ENCODE data around the gene LTO1. TPM values are rescaled to one million over a fixed set of nuclear protein-coding genes. Genes with fewer than 3 reads are reported as not detected.

LTO1 gene
- total RNA-seq, 1 donor from 2014 or later = 15.9 TPM

GRCh38 chr11:69716099-69716498 lies 40.9 kb upstream of the LTO1 start:
- H3K4me3 ChIP-seq (ENCODE audit: low read depth, low read length) = no peak overlapping the region
- no peak for DNase-seq (ENCODE audit: low read depth)
- no peak for TF ChIP-seq CTCF (conservative IDR thresholded peaks at IDR 0.05; ENCODE audit: low read depth, low read length)

DNA sequence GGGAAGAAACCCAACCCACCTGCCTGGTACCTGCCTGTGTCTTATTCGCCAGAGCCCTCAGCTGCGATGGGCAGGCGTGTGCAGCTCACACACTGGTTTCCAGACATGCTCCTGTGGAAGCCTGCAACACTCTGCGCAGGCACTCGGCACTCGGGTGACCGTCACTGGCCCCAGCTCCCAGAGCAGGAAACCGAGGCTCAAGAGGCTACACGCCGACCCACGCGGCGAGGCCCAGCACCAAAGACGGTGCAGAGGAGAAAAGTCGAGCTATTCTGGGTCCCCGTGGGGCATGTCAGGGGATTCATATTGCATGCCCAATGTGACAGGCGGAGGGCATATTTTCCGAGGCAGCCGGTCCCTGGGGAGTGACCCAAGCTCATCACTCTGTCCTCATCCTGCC lies 40.3 kb upstream of the LTO1 start:
- no peak overlapping the region for H3K4me3 ChIP-seq (ENCODE audit: low read depth, low read length)
- no peak for TF ChIP-seq CTCF (conservative IDR thresholded peaks at IDR 0.05; ENCODE audit: low read depth, low read length)
- no peak for DNase-seq (ENCODE audit: low read depth)

- no peak for DNase-seq (ENCODE audit: low read depth)
- no peak for TF ChIP-seq CTCF (conservative IDR thresholded peaks at IDR 0.05; ENCODE audit: low read depth, low read length)
- no peak overlapping the region for H3K4me3 ChIP-seq (ENCODE audit: low read depth, low read length)
These were observed 37.0 kb upstream of the LTO1 start for GRCh38 chr11:69711822-69712801.

DNA sequence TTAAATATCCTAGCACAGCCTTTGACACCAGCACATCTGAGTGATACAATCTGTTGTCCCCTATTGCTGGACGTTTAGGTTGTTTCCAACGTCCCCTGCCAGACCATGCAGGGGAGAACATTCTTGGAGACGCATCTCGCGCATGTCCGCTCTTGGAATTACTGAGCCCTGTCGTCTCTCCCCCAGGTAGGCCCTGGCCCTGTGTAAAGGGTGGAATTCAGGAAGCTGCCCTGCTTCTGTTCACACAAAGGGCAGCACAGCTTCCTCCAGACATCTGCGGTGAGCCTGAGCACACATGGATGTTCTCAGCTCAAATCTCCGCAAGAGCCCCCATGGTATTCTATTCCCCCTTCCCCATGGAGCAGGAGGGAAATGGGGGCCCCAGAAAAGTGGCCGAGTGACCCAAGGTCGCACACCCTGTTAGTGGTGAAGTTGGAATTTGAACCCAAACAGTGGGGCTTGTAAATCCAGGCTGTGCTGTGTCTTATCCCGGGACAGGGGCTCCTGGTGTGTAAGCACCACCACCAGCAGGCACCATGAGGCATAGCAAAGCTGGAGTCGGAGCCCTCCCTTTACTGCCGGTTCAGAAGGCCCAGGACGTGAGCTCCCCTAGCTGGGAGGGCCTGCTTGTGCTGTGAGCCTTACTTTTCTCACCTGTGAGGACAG lies 33.7 kb upstream of the LTO1 start:
- H3K4me3 ChIP-seq (ENCODE audit: low read depth, low read length) = no peak overlapping the region
- DNase-seq (ENCODE audit: low read depth) = no peak
- no peak for TF ChIP-seq CTCF (conservative IDR thresholded peaks at IDR 0.05; ENCODE audit: low read depth, low read length)

- no peak for DNase-seq (ENCODE audit: low read depth)
- no peak overlapping the region for H3K4me3 ChIP-seq (ENCODE audit: low read depth, low read length)
- TF ChIP-seq CTCF (conservative IDR thresholded peaks at IDR 0.05; ENCODE audit: low read depth, low read length) = no peak
These were observed 32.0 kb upstream of the LTO1 start for GRCh38 chr11:69707176-69707575.

DNA sequence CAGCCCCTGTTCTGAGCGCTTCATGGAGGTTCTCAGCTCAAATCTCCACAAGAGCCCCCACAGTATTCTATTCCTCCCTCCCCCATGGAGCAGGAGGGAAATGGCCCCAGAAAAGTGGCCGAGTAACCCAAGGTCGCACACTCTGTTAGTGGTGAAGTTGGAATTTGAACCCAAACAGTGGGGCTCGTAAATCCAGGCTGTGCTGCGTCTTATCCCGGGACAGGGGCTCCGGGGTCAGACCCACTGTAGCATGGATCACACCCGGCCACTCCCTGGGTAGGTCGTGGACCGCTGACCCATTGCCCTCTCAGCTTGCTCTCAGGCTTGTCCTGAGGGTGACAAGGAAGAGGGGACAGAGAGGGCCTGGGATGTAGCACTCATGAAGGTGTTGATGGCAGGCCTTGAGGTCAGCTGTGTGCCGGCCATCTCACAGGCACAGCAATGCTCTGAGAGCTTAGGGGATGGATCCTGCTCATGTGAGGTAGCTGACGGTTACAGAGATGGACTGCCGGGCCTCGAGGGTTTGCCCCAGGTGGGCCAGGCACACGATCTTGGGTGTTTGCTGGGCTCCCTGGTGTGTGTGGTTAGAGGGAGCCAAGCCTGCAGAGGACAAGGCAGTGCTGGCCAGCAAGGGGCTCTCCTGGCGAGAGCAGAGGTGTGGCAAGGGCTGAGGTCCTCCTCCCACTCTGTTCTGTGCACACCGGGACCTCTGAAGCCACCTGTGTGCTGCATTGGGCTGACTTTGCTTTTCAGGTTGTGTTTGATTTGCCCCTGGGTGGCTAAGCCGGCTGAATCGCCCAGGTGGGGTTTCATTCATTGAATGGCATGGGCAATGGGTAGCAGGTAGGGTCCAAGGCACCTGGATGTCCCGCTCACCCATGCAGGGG lies 31.0 kb upstream of the LTO1 start:
- DNase-seq (ENCODE audit: low read depth) = no peak
- TF ChIP-seq CTCF (conservative IDR thresholded peaks at IDR 0.05; ENCODE audit: low read depth, low read length) = no peak
- H3K4me3 ChIP-seq (ENCODE audit: low read depth, low read length) = no peak overlapping the region

Data from epithelial cell of proximal tubule (primary cell).